Spleen (tissue), 7 donors: ENCODE measurements around the gene SLC7A10.

Experiments used
- CTCF ChIP-seq, 11 experiments: fragments of 200-600 bp in 7 of 11; fragments of 450-650 bp in 4 of 11; sonication (generic) in 4 of 11; IDR thresholded peaks in 8 of 11; conservative IDR thresholded peaks in 3 of 11; 1 replicate in 7 of 11; 2 replicates in 4 of 11; pipeline versions ENCODE4 v1.4.0 to v1.8.0; 2016 to 2021; ENCODE audit warnings: antibody characterized with exemption in 11 of 11, inconsistent platforms in 4 of 11, mild to moderate bottlenecking in 1 of 11
- POLR2A ChIP-seq, 3 donors: fragments of 450-650 bp; IDR thresholded peaks; one replicate each; pipeline ENCODE4 v1.5.1; 2017; ENCODE audit warnings: antibody characterized with exemption in 3 of 3, mild to moderate bottlenecking in 1 of 3
- donor health status: DM: no; HTN: no; CAD: no; lungs with moderate emphysema.
- donor health status: DM: no; HTN: no; CAD: no.
- donor health status: DM: no; HTN: no; CAD: no.

- TF ChIP-seq POLR2A (IDR thresholded peaks at IDR 0.05) (no peak), CTCF (IDR thresholded peaks at IDR 0.05 in 8 of 11, conservative IDR thresholded peaks at IDR 0.05 in 3 of 11) (no peak)
These were observed 22.9 kb upstream of the SLC7A10 start for GRCh38 chr19:33248553-33248953.
